Superior temporal gyrus (tissue), 1 donor: ENCODE measurements around the gene LUZP1.

Experiments used
- DNase-seq: peaks from one replicate; pipeline ENCODE4 v3.0.0-alpha.2; 2016; ENCODE audit errors: extremely low spot score

The LUZP1 gene

GRCh38 chr1:23152966-23153684, 15.5 kb downstream of the LUZP1 start:
- DNase-seq = no peak

GRCh38 chr1:23150742-23151141, 17.9 kb downstream of the LUZP1 start:
- DNase-seq = no peak

- no peak for DNase-seq
Measured at GRCh38 chr1:23150125-23150524, 18.5 kb downstream of the LUZP1 start.

GRCh38 chr1:23149114-23149513, 19.5 kb downstream of the LUZP1 start:
- DNase-seq = no peak

- no peak for DNase-seq
Measured at GRCh38 chr1:23148084-23148483, 20.6 kb downstream of the LUZP1 start.

GRCh38 chr1:23140940-23141596, 27.6 kb downstream of the LUZP1 start:
- DNase-seq = no peak

GRCh38 chr1:23135268-23135667, 33.4 kb downstream of the LUZP1 start:
- DNase-seq = no peak

GRCh38 chr1:23134055-23134454, 34.6 kb downstream of the LUZP1 start:
- no peak for DNase-seq

GRCh38 chr1:23133587-23133986, 35.1 kb downstream of the LUZP1 start:
- no peak for DNase-seq

GRCh38 chr1:23132033-23132432, 36.6 kb downstream of the LUZP1 start:
- DNase-seq = no peak

GRCh38 chr1:23129846-23130245, 38.8 kb downstream of the LUZP1 start:
- no peak for DNase-seq

GRCh38 chr1:23126801-23127200, 41.9 kb downstream of the LUZP1 start:
- DNase-seq = no peak

GRCh38 chr1:23126200-23126599, 42.5 kb downstream of the LUZP1 start:
- DNase-seq = no peak

GRCh38 chr1:23125489-23125888, 43.2 kb downstream of the LUZP1 start:
- no peak for DNase-seq

- DNase-seq = no peak
Measured at GRCh38 chr1:23124259-23125026, 44.2 kb downstream of the LUZP1 start.

GRCh38 chr1:23123528-23123927, 45.1 kb downstream of the LUZP1 start:
- DNase-seq = no peak

- no peak for DNase-seq
Measured at GRCh38 chr1:23122796-23123195, 45.9 kb downstream of the LUZP1 start.

GRCh38 chr1:23122023-23122748, 46.5 kb downstream of the LUZP1 start:
- no peak for DNase-seq

- DNase-seq = no peak
Measured at GRCh38 chr1:23120383-23120782, 48.3 kb downstream of the LUZP1 start.

- no peak for DNase-seq
Measured at GRCh38 chr1:23118957-23119792, 49.5 kb downstream of the LUZP1 start.

- no peak for DNase-seq
Measured at GRCh38 chr1:23118407-23118806, 50.2 kb downstream of the LUZP1 start.
